ENCODE results near the gene JCAD.

The JCAD gene

GRCh38 chr10:30072068-30072467 is 12.7 kb upstream of the JCAD start:
- DNase-seq: no peak

DNA sequence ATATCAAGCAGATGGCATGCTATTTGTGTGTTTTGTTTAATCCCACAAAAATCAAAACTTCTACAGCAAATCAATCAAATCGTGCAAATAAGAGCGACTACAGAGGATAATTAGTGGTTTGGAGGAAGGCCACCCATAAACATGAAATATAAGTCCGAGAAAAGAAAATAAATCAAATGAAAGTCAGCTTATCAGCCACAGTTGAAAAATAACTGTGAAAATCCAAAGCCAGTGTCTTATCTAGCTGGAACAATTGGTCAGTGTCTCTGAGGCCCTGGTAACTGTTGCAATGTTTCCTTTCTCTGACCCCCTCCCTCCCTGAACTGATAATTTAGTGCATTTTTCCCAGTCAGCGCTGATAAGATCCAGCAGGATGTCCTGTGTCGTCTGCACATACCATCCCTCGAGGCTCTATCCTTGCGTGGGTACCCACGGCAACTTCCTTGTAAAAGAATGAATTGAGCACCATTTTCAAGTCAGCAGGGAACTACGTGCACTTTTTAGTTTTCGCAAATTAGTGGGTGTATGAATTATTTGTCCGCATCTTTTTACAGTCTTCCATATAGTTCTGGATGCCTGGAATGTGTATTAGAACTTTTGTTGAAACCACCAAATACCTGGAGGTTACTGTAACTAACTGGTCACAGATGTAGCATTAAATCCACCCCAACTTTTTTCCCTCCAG is 10.8 kb upstream of the JCAD start:
- DNase-seq: no peak

DNA sequence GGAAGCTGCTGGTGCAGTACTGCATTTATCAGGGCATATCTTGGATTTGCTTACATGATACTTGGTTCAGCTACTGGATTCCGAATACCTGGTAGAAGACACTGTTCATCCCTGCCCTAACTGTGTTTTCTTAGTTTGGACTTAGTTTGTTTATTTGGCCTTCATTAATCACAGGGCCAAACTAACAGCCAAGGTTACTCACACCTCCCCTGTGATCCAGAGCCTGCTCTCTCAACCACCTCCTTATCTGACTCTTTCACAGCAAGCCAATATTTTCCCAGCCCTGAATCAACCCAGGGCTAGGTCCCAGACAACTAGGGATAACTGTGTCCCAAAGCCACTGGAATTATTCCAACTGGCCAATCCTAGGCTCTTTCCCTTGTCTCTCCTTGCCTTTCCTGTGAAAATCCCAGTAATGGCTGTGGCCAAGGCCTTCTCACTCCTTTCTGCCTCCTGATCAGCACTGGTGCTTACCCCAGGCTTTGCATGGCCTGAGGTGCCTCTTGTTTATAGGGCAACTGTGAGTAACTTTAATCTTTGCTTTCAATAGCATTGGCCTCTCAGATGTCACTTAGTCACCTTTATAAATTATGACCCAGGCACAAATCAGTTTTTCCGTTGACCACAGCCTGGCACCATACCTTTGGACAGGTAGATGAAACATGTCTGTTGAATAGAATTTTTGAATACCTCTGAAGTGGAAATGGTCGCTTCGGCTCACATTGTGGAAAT is 9.3 kb upstream of the JCAD start:
- DNase-seq: no peak

- DNase-seq: no peak
These were observed 3.7 kb upstream of the JCAD start for GRCh38 chr10:30063099-30063498.

GRCh38 chr10:30062582-30062981 is 3.2 kb upstream of the JCAD start:
- DNase-seq: no peak

DNA sequence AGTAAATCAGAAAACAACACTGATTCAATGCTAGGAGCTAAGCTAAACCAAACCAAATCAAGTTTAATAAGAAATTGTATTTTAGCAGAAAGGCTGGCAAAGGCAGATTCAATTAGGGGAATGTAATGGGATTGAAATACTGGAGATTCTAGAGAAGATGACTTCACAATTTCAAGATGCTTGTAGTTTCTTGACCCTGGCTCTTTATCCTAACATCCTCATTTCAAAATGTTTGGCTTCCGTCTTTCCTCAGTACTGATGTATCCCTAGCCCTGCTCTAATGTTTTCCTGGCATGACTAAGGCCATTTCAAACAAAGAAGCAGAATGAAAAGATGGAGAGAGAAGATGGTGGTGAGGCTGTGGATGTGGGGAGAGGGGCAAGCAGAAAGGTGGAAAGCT is 2.7 kb upstream of the JCAD start:
- no peak for DNase-seq

- DNase-seq: peak; percentile 15
These were observed 735 bp downstream of the JCAD start for GRCh38 chr10:30058570-30059132.

DNA sequence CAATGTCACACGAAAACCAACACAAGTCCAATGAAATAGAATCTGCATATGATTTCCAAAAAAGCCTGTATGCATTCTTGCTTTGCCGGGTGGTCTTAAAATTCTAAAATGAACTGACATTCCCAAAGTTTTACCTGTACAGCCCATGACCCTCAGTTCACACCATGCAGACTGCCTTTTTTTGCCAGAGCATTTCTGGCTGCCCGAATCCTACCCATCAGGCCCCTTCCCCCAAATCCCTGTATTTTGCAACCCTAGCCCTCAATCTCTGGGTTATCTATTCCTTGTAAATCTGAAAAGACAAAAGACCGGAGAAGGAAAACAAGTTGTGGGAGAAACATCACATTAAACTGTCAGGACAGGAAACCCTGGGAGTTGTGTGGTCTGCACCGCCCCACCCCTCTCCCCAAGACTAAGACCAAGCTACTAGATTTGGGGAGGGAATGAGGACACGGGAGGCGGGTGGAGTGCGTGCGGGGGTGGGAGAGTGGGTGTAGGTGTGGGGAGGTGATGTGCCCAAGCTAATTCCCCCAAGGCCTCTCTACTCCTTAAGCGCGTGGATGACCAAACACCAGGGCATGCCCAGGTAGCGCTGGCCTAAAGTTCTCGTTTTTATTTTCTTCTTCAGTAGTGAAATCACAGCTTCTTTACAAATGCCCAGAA is 1.4 kb downstream of the JCAD start:
- no peak for DNase-seq

DNA sequence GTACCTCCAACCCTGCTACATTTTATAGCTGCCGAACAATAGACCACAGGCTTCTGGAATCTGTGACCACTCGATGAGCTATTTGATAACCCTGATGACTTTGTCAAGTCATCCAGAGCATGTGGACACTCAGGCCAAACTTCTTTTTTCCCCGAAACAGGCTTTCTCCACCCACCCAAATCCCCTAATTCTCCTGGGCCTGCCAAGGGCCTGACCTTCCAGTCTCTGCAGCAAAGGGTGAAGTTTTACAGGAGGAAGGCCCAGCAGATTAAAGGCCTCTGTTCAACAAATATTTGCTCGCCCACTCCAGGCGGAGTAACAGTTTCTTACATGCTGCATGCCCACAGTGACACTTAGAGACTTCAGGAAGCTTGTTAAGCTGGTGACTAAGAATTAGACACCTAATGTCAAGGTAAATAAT is 2.0 kb downstream of the JCAD start:
- no peak for DNase-seq

- no peak for DNase-seq
These were observed 2.5 kb downstream of the JCAD start for GRCh38 chr10:30056767-30057355.

DNA sequence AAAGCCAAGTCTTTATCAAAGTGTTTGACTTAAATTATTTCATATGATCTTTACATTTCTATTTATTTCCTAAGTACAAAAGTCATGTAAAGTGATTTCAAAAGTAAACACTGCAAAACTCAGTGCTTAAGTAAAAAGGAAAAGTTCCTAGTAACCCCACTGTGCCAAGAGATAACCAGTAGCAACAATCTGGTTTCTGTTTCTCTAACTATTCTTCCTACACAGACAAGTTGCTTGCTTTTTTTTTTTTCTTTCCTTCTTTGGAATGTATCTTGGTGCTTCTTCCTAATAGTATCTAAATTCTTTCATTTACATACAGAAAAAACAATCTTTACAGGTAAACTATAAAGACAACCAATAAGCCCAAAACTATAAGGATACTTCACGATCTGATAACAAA is 3.1 kb downstream of the JCAD start:
- no peak for DNase-seq

- DNase-seq: no peak
These were observed 4.1 kb downstream of the JCAD start for GRCh38 chr10:30055226-30055662.

DNA sequence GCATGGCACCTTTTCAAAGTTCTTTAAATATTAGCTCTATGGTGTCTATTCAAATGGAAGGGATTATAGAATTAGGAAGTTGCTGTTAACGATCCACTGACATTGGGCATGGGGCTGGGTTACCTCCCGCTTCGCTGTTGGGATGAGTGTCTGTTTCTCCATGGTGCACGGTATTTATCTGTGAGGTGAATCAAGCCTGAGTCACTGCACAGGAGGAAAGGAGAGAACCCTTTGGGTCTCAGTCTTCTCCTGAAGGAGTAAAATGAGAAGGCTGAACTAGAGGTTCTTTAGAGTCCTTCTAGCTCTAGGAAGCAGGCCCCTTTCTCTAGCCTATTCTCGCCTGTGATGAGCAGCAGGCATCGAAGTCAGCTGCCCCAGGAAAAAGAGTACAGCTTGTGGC is 7.3 kb downstream of the JCAD start:
- no peak for DNase-seq

GRCh38 chr10:30051220-30051619 is 8.2 kb downstream of the JCAD start:
- no peak for DNase-seq

DNA sequence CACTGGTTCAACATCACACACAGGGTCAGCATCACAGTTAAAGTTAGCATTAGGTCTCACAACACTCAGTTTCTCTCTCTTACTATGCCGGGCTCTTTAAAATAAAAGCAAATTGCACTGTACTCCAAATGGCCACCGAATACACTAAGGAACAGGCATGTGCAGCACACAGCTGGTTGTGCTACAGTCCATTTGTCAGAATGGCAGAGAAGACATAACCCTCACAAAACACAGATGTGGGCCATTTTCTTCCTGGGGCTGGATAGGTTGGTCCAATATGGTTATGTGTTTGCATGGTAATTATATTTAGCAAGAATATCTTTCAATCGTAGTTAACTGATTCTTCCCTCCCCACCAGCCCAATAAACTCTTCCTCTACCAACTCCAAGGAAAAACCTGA is 9.0 kb downstream of the JCAD start:
- no peak for DNase-seq

GRCh38 chr10:30048768-30049517 is 10.4 kb downstream of the JCAD start:
- DNase-seq: no peak

DNA sequence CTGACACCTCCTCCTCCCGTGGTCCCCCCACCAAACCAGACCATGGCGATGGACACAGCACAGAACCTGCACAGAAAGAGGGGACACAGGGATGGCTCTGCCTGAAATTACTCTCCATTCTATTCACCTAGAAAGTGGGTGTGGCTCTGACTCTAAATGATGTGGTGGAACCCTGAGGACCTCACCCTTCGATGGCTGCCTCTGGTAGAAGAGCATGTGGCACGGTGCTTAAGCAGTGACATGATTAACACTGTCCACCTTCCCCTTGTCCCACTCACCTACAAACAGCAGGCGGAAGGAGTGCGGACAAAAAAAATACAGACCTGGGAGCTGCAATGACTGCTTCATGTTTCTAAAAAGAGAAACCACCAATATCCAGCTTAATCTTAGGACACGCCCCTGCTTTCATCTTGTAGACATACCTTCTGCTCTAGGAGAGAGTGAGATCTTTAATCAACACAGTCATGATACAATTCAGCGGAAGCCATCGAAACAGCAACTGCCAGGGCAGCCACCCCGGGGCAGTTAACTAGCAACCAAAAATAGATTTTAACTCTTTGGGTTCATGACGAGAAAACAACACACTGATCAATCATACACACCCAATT is 11.4 kb downstream of the JCAD start:
- DNase-seq: no peak

DNA sequence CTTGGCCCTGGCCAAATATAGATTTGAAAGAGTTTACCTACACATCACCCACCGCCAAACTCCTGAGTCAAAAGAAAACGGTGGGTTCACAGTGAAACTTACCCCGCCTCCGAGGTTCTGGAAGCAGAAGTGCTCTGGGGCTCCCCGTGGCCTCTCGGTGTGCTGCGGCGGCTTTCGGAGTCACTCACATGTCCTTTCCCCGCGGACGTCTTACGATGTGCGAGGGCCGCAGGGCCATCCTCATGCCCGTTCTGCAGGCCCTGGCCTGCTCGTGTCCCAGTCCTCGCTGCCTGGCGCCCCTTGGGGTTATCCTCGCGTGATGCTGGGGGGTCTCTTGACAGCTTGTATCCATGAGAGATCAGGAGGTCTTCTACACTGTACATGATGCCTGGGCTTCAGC is 12.0 kb downstream of the JCAD start:
- no peak for DNase-seq

DNA sequence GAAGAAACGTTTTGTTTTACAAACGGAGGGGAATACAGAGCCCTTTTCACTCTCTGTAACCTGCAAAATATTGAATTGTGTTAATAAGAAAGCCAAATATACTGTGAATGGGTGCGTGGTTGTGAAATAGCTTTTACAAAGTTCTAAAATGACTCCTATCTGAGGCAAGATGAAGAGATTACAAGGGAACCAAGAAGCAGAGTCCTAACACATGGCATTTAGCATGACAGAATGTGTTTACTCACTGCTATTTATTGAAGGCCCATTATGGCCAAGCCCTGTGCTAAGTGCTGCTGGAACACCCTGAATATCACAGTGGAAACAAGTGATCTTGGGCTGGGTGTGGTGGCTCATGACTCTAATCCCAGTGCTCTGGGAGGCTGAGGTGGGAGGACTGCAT is 12.9 kb downstream of the JCAD start:
- DNase-seq: no peak

GRCh38 chr10:30045961-30046360 is 13.4 kb downstream of the JCAD start:
- DNase-seq: no peak

- no peak for DNase-seq
These were observed 15.7 kb downstream of the JCAD start for GRCh38 chr10:30043476-30044270.
